HG03103 (cell line): Measurements from ENCODE around the gene CASP8AP2.
"Not testable (repeated sequence)": the region's sequence is repeated elsewhere in the genome, so short reads cannot be mapped to it uniquely, and the experiment has no call there.

Experiments
- ATAC-seq: cut with Tn5 transposase; IDR thresholded peaks from one replicate; pipeline ENCODE4 v1.9.1; 2021; ENCODE audit warnings: low read depth; ENCODE audit not compliant: unreplicated experiment

Gene CASP8AP2

DNA sequence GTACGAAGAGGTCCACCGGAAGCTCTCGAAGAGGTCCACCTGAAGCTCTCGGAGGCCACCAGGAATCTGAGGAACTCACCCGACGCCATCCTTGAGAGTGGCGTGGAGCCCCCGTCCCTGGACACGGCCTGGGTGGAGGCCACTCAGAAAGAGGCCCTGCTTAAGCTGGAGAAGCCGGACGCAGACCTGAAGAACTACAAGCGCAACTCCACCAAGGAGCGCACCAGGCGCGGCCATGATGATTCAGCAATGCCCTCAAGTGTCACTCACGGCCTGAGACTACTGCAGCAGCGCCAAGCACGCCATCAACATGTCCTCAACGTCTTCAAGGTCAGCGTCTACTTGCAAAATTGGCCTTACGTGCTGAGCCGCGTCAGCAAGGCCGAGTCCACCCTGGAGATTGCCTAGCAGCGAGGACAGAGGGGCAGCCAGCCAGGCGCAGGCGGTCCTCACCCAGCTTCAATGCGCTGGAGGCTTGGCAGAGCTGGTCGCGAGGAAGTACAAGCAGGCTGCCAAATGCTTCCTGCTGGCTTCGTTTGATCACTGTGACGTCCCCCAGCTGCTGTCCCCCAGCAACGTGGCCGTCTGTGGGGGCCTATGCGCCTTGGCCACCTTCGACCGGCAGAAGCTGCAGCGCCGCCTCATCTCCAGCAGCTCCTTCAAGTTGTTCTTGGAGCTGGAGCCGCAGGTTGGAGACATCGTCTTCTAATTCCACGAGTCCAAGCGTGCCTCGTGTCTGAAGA lies 56.9 kb downstream of the CASP8AP2 start:
- ATAC-seq: no peak

DNA sequence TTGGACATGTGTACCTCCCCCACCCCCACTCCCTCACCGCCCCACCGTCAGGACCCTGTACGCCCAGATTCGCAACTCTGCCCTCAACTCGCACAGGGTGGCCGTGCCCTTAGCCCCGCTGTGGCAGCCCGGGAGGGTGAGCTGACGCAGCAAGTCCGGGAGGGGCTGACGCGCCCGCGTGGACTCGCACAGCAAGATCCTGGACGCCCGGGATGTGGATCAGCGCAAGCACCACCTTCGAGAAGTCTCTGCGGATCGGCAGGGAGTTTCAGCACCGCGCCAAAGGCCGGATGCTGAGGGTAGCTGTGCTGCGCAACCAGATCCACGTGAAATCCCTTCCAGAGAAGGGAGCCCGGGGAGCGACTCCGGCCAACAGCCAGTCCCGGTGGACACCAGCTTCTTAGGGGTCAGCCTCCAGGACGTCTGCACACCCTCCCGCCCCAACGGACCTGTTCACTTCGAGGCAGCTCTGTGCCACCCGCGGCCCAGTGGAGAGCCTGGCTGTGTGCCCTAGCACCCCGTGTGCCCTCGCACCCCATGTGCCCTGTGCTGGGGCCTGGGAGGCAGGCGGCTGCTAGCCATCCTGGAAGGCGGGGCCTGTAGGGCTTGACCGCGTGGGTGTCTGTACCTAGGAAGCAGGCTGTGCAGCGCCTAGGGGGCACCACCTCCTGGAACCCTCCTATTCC lies 57.9 kb downstream of the CASP8AP2 start:
- no peak for ATAC-seq

DNA sequence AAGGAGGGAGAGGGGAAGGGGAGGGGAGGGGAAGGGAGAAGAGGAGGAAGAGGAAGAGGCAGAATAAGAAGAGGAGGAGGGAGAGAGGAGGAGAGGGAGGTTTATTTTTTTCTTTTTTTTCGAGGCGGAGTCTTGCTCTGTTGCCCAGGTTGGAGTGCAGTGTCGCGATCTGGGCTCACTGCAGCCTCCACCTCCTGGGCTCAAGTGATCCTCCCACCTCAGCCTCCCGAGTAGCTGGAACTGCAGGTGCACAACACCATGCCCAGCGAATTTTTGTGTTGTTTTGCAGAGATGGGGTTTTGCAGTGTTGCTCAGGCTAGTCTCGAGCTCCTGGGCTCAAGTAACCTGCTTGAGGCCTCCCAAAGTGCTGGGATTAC lies 58.4 kb downstream of the CASP8AP2 start:
- no peak for ATAC-seq

DNA sequence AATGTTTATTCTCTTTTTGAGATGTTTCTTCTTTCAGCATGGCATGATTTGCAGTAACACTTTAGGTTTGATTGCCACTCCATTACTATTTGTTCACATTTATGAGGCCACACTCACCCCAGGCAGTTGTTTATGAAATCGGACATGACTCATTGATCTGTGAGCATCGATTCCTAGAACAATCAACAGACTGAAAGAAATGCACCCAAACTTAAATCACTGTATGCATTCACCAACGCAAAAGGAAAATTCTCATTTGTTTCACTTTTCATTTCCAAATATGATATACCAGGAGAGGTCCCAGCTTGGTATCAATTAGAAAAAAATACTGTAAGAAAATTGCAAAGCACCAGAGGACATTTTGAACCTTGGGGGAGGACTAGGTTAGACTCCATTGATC lies 59.2 kb downstream of the CASP8AP2 start:
- ATAC-seq: no peak

DNA sequence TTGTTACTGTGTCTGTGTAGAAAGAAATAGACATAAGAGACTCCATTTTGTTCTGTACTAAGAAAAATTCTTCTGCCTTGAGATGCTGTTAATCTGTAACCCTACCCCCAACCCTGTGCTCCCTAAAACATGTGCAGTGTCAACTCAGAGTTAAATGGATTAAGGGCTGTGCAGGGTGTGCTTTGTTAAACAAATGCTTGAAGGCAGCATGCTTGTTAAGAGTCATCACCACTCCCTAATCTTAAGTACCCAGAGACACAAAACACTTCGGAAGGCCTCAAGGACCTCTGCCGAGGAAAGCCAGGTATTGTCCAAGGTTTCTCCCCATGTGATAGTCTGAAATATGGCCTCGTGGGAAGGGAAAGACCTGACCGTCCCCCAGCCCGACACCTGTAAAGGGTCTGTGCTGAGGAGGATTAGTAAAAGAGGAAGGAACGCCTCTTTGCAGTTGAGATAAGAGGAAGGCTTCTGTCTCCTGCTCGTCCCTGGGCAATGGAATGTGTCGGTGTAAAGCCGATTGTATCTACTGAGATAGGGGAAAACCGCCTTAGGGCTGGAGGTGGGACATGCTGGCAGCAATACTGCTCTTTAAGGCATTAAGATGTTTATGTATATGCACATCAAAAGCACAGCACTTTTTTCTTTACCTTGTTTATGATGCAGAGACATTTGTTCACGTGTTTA lies 61.3 kb downstream of the CASP8AP2 start:
- ATAC-seq: not testable (repeated sequence)

DNA sequence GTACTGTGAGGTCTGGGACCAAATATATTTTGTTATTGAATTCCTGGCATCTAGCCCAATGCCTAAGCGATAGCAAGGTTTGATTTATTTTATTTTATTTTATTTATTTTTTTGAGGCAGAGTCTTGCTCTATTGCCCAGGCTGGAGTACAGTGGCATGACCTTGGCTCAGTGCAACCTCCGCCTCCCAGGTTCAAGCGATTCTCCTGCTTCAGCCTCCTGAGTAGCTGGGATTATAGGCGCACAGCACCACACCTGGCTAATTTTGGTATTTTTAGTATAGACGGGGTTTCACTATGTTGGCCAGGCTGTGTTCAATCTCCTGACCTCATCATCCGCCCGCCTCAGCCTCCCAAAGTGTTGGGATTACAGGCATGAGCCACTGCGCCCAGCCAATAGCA lies 62.9 kb downstream of the CASP8AP2 start:
- ATAC-seq: not testable (repeated sequence)

DNA sequence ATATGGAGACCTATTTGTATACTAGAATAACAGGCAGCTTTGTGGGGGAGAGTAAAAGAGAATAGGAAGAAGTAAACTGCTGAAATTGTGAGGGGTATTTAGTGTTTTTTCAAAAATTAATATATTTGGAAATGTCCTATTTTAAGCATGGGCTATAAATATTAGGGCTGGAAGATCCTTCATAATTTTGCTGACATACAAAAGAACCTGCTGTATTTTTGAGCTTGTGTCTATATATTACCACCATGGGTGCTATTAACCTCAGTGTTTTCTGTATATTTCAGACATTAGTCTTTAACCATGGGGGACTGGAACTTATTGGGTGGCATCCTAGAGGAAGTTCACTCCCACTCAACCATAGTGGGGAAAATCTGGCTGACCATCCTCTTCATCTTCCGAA lies 64.5 kb downstream of the CASP8AP2 start, which contains the start of gene GJA10:
GJA10 (plus strand) TSS at position 301 of the 400 bp plus-strand sequence; CDS start at position 301, 0 bp downstream.
- ATAC-seq: no peak

DNA sequence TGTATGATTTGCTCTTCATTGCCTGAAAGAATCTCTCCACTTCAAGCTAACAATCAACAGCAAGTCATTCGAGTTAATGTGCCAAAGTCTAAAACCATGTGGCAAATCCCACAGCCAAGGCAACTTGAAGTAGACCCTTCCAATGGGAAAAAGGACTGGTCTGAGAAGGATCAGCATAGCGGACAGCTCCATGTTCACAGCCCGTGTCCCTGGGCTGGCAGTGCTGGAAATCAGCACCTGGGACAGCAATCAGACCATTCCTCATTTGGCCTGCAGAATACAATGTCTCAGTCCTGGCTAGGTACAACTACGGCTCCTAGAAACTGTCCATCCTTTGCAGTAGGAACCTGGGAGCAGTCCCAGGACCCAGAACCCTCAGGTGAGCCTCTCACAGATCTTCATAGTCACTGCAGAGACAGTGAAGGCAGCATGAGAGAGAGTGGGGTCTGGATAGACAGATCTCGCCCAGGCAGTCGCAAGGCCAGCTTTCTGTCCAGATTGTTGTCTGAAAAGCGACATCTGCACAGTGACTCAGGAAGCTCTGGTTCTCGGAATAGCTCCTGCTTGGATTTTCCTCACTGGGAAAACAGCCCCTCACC lies 65.7 kb downstream of the CASP8AP2 start:
- no peak for ATAC-seq

DNA sequence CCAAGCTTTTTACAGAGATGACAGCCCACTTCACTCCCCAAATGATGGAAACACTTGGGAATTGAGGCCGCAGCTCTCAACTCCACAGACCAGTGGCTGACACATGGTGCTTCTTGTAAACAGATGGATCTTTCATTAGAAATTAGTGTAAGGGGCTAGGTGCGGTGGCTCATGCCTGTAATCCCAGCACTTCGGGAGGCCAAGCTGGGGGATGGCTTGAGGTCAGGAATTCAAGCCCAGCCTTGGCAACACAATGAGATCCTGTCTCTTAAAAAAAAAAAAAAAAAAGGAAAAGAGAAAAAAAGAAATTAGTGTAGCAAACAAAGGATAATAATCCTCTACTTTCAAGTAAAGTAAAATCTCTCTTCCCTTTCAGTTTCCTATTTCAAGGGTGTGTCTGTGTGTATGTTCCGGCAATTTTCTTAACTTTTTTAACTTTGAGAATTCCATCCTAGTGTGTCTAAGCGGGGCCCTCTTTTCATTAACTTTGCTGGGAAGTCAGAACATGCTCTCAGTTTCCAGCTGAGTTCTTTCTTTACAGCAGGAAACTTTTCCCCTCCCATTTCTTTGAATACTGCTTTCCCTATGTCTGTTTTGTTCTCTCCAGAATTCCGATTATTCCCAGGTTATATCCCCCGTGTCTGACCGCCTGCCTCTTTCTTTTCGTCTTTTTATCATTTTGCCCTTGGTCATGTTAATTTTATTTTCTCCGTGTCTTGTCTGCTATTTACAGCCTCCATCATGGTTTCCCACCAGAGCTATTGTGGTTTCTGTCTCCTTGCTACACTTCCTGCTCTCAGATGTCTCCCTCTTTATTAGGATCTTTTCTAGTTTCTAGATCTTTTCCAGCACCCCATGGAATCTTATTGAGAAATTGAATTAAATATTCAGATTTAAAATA lies 80.6 kb downstream of the CASP8AP2 start:
- ATAC-seq: not testable (repeated sequence)

DNA sequence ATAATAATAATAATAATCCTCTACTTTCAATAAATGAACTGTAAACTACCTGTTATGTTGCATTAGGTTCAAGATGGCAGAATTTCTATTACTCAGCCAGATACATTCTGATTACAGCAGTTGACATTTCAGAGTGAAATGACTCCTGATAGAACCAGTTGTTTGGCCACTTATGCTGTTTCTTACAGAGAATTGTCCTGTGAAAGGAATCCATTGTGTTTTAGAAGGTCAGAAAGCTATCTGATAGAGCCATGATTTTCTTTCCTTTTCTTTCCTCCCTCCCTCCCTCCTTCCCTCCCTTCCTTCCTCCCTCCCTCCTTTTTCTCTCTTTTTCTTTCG lies 81.2 kb downstream of the CASP8AP2 start:
- ATAC-seq: no peak

DNA sequence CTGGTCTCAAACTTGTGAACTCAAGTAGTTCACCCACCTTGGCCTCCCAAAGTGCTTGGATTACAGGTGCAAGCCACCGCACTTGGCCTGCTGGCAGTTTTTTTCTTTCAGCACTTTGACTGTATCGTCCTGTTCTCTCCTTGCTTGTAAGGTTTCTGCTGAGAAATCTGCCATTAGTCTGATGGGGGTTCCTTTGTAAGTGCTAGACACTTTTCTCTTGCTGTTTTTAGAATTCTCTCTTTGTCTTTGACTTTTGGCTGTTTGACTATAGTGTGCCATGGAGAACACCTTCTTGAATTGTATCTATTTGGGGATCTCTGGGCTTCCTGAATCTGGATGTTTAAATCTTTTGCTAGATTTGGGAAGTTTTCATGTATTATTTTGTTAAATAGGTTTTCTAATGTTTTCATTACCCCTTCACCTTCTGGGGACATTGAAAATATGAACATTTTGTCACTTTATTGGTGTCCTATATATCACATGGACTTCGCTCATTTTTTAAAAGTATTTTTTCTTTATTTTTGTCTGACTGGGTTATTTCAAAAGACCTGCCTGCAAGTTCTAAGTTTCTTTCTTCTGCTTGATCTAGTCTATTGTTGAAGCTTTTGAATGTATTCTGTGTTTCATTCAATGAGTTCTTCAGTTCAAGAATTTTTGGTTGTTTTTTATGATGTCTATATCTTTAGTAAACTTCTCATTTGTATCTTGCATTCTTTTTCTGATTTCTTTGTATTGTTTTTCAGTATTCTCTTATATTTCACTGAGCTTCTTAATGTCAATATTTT lies 86.6 kb downstream of the CASP8AP2 start:
- no peak for ATAC-seq

DNA sequence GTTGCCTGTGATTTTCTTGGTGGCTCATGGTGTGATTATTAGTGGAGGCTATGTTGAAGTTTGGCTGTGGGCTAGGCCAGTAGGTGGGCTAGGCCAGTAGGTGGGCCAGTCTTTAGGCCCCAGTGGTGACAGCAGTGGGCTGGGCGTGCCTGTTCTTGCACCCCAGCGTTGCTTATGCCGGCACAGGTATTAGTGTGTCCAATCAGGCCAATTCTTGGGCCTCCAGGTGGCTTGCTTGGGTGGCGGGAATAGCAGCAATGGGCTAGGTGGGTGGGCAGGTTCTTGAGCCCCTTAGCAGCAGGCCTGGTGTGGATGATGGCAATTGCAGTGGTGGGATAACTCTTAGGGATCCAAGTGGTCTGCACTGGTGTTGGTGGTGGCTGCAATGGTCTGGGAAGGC lies 87.5 kb downstream of the CASP8AP2 start:
- no peak for ATAC-seq

DNA sequence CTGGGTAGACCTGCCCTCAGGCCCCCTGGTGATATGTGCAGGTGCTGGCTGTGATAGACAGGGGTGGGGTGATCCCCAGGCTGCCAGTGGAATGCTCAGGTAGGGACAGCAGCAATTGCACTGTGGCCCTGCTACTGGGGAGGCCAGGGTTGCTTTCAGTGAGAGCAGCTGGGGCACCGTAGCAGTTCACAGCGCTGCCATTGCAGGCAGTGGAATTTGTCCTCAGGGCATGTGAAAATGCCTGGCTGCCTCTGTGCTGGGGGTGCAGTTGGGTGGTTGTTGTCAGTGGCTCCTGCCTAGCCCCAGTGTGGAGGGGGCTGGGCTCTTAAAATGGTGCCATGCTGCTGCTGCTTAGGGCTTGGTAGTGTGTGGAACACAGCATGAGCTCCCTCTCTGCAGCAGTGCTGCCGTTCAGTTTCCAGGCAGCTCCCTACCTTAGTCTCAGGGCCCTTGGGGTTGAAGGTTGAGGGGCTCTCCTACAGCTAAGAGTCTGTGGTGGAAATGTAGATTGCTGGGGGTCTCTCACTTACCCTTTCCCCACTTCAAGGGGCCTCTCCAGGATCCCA lies 88.2 kb downstream of the CASP8AP2 start:
- ATAC-seq: no peak
